Renal cortical epithelial cell (primary cell): ENCODE results near the gene PKN1. TPM values are rescaled to one million over a fixed set of nuclear protein-coding genes. Genes with fewer than 3 reads are reported as not detected.
A peak's percentile ranks its signal among the peaks of the same experiment; 100 is the strongest.
"Not testable (repeated sequence)": the region's sequence is repeated elsewhere in the genome, so short reads cannot be mapped to it uniquely, and the experiment has no call there.

Experiments used
- DNase-seq: peaks from one replicate; pipeline ENCODE4 v3.0.0-alpha.2; 2011; ENCODE audit warnings: low read depth
- total RNA-seq: library from RNA; depleted of rRNA; stranded (reverse); fragments of >200 nt; gene quantifications from 2 replicates; pipeline ENCODE4 v1.2.3, GENCODE V29; 2014

The PKN1 gene
- total RNA-seq, 1 donor from 2014 or later, result 99.1 TPM

DNA sequence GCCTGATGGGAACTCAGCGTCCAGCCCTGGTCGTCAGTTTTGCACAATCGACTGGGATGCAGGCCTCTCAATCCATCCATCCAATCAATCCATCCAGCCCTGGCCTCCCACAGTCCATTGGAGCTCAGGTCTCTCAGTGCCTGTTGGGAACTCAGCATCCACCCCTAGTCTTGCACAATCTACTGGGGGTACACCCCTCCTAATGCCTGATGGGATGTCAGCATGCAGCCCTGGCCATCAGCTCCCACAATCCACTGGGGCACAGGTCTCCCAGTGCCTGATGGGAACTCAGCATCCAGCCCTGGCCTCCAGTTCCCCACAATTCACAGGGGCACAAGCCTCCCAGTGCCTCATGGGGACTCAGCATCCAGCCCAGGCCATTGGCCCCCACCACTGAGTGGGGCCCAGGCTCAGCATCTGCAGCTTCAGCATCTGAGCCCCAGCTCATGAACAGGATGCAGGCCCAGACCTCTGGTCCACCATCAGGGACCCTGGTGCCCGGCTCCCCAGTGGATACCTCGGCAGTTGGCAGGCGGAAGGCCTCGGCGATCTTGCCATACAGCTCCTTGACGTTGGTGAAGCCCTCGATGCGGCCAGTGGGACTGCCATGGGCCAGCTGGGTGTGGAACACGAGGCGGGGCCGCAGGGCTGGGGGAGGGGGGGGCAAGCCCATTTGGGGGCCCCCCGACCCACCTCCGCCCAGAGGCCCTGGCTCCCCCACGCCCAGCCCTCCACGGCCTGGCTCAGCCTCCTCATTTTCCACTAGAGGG is 49.3 kb downstream of the PKN1 start:
- no peak for DNase-seq

- no peak for DNase-seq
These were observed 54.4 kb downstream of the PKN1 start for GRCh38 chr19:14487370-14488125.

DNA sequence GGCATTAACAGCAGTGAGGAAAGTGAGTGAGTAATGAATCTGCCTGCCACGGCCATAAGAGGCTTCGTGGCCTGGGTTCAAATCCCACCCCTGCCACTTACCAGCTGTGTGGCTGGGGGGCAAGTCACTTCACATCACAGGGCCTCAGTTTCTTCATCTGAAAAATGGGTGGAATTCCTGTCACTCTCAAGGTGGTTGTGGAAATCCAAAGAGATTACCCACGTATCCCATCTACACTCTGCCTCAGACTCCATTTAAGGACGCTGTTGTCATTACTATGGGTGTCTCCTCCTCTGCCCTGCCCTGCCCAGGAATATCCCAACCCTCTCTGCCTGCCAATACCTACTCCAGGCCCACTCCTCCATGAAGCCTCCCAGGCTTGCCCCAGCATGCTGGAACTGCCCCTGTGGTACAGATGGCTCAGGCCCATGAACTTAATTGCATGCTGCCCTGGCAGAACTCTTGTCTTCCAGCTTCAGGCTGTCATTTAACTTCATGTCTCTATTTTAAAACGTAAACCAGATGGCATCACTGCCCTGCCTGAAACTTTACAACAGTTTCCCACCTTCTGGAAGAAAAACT is 59.7 kb downstream of the PKN1 start:
- DNase-seq, result no peak

DNA sequence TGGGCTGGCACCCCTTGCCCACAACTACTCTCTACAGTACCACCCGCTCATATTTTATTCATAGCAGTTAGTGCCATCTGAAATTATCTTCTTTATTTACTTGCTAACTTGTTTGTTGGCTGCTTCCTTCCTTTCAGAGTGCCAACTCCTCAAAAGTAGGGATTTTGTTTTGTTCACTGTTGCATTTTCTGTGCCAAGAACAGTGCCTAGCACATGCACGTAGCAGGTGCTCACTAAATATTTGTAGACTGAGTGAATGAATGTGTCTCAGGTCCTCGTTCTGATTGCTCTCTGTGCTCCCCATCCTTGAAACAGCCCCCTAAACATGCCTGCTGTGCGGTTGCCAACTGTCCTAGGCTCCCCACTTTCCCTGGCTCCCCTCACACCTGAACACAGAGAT is 61.3 kb downstream of the PKN1 start:
- no peak for DNase-seq

DNA sequence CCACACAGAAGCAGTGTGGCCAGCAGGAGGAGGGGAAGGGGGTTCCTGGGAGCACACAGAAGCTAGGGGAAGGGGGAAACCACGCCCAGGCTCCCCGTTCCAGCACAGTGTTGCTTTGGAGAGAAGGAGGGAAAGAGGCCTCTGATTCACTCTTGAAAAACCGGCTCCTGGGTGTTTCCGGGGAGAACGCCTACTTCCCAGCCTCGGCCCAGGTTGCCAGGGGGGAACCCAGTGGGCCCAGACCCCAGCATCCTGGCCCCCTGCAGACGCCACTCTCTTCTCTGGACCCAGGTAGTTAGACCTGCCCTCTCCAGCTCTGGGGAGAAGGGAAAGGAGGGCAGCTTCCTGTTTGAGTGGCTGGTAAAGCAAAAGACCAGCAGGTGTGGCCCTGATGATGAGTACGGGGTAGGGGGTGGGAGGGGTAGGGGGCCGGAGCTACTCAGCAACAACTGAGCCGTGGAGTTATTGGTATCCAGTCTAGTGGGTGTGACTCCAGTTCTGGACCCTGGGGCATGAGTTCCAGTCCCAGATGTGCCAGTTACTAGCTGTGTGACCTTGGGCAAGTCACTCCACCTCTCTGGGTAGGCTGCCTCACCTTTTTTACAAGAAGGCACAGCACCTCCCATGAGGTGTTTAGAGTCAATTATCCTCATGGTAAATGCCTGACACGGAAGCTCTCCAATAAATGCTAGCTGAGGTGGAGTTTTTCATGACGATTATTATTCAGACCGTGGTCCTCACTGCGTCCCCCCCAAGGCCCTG is 62.0 kb downstream of the PKN1 start:
- DNase-seq, result no peak

DNA sequence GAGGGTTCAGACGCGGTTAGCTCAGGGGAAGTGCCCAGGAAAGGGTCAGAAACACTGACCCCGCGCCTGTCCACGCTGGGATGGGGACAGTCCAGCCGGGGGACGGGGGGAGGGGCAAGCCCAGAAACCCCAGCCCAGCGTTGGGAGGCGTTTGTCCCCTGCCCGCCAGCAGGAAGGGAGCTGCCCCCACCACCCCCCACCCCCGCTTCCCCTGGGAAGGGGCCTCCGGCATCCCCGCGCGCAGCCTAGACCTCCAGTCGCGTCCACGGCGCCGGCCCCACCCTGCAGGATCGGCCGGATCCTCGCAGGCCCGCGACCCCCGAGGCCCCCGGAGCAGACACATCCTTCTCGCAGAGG is 62.5 kb downstream of the PKN1 start:
- no peak for DNase-seq

DNA sequence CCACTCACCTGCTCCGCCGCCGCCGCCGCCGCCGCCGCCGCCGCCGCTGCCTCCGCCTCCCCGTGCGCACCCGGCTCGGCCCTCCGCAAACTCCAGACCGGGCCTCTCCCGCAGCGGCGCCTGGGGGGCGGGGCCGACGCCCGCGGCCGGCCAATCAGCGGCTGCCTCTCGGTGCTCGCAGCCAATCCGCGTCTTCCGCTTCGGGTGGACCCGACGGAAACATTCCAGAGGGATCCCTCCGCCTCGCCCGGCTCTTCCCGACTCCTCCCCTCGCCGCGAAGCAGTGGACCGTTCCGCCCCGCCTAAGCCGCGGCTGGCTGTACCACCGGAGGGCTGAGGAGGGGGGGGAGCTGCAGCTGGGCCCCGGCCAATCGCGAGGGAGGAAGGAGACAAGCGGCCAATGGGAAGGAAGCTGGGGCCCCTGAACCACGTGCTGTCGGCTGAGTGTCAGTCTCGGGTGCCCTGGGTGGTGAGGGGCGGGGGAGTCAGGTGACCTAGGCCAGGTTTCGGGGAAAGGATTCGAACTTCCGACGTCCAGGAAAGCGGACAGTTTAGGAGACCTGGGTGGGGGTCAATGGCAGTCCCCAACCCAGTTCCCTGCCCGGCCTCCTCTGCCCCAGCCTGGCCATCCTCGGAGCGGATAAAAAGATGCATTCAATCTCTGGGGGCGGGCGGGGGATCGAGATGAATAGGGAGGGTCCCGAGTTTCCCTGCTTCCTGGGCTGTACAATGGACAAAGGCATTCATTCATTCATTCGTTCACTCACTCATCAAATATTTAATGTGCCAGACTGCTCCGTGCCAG is 63.1 kb downstream of the PKN1 start, which contains the start of gene GIPC1:
GIPC1 (minus strand) TSS at position 99 of the 805 bp plus-strand sequence. CDS start 13,151 bp downstream, outside the sequence.
- peak; percentile 92 for DNase-seq

DNA sequence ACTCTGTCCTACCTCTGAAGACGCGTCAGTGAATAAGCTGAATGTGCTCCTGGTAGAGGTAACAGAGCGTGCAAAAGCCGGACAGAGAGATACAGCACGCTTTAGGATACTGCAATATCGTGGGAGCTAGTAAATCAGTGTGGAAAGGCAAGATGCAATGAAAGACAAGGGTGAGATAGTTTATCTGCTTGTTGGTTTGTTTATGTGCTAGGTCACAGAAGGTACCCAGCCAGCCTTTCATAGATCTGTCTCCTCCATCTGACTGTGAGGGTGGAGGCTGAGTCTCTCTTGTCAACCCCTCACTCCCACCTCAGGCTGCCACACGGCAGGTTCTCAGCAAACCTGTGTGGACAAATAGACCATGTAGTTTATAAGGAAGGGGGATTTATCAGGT is 63.7 kb downstream of the PKN1 start:
- DNase-seq, result peak; percentile 64

DNA sequence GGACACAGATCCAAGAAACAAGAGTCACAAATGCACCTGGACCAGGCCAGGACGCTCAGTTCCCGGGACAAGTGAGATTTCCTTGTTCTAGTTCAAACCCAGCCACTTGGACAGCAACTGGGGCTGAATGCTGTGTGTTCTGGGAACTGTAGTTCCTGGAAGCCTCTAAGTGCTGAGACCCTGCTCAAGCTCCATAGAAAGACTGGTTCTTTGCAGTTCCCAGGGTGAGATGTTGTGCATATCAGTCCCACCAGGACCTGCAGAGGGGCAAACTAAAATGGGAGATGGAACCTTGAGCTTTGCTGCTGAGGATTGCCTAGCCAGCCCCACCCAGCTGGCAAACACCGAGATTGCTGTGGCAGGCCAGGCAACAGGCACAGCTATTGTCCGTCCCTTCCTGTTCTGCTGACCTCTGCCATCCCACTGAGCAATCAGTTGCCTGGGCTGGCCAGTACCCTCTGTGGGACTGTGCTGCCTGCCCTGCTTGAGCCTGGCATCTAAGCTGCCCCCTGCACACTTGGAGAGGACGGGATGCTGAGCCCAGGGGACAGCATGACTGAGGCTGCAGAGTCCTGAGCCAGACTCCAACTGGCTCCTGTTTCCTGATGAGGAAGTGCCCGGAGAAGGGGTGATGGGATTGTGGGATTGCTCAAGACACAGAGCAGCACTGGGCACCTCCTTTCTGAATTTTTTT is 64.3 kb downstream of the PKN1 start:
- no peak for DNase-seq

DNA sequence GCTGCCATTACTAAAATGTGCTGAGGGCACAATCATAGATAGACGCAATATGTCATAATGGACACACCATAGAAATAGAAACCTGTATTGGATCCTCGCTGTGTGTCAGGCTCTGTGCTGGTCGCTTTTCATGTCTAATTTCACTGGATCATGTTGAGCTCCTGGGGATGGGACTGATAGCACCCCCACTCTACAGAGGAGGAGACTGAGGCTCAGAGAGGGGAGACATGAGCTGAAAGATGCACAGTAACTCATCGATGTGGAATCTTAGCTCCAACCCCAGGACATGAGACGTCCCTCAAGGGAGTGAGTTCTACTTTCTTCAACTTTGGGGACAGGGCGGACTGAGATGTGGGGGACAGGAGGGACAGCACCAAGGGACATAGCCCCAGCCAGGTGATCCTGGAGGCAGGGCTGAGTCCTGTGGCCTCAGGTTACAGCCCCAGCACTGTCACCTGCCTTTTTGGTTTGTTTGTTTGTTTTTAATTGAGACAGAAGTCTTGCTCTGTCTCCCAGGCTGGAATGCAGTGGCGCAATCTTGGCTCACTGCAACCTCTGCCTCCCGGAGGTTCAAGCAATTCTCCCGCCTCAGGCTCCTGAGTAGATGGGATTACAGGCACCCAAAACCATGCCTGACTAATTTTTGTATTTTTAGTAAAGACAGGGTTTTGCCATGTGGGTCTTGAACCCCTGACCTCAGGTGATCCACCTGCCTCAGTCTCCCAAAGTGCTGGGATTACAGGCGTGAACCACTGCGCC is 69.4 kb downstream of the PKN1 start:
- peak; percentile 69 for DNase-seq

DNA sequence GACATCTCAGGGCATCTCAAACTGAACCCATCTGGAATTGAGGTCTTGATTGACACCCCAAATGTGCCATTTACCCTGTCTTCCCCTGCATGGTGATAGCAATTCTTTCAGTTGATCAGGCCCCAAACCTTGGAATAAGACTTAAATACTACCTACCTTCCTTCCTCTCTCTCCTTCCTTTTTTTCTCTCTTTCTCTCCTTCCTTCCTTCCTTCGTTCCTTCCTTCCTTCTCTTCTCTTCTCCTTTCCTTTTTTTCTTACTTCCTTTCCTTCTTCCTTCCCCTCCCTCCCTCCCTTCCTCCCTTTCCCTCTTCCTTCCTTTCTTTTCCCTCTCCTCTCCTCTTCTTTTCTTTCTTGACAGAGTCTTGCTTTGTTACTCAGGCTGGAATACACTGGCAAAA is 70.2 kb downstream of the PKN1 start:
- no peak for DNase-seq

- not testable (repeated sequence) for DNase-seq
These were observed 71.5 kb downstream of the PKN1 start for GRCh38 chr19:14504575-14504974.

- DNase-seq, result peak; percentile 70
These were observed 72.6 kb downstream of the PKN1 start for GRCh38 chr19:14505488-14506239.

DNA sequence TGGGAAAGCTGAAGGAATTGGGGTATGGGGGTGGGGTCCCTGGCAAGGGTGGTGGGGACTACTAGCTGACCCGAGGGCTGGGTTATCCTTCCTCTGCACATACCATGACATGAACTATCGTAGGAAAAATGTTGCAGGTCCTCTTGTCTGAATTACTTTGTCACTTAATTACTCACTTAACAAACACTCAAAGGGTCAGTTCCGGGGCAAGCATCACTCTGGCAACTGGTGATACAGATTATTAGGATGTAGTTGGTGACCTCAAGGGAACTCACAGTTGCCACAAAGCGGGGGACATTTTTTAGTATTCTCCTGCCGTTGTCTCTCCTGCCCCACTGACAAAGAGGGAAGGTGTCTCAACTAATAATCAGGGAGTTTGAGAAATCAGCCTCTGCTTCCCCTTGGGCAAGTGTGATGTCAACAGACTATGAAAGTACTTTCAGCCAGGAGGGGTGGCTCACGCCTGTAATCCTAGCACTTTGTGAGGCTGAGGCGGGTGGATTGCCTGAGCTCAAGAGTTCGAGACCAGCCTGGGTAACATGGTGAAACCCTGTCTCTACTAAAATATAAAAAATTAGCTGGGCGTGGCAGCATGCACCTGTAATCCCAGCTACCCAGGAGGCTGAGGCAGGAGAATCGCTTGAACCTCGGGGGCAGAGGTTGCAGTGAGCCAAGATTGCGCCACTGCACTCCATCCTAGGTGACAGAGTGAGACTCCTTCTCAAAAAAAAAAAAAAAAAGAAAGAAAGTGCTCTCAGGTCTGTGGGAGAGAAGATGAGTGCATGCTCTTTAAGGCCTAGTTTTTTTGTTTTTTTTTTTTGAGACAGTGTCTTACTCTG is 74.8 kb downstream of the PKN1 start:
- DNase-seq, result peak; percentile 70

GRCh38 chr19:14510311-14511228 is 77.5 kb downstream of the PKN1 start:
- DNase-seq, result no peak

- DNase-seq, result no peak
These were observed 78.1 kb downstream of the PKN1 start for GRCh38 chr19:14511229-14511593.

GRCh38 chr19:14512406-14512961 is 79.4 kb downstream of the PKN1 start:
- DNase-seq, result no peak
